GM12892 (cell line): Measurements from ENCODE around the gene MEGF11.

ENCODE experiments used
- POLR2A ChIP-seq: IDR thresholded peaks from 2 replicates; pipeline ENCODE4 v1.6.1; 2011; ENCODE audit warnings: low read depth, low read length, control low read depth
- POLR2AphosphoS5 ChIP-seq: IDR thresholded peaks from 2 replicates; pipeline ENCODE4 v1.6.1; 2011; ENCODE audit warnings: low read depth, low read length, control low read depth
- TAF1 ChIP-seq: IDR thresholded peaks from 2 replicates; pipeline ENCODE4 v1.6.1; 2011; ENCODE audit warnings: low read depth, mild to moderate bottlenecking, control low read depth, low read length, borderline replicate concordance

- TF ChIP-seq POLR2A (no peak), TAF1 (no peak), POLR2AphosphoS5 (no peak)
Observed at GRCh38 chr15:66135664-66136063, 117.9 kb downstream of the MEGF11 start.
